Measurements from ENCODE around the gene PGAP2.
"Not testable (repeated sequence)": the region's sequence is repeated elsewhere in the genome, so short reads cannot be mapped to it uniquely, and the experiment has no call there.

The PGAP2 gene

DNA sequence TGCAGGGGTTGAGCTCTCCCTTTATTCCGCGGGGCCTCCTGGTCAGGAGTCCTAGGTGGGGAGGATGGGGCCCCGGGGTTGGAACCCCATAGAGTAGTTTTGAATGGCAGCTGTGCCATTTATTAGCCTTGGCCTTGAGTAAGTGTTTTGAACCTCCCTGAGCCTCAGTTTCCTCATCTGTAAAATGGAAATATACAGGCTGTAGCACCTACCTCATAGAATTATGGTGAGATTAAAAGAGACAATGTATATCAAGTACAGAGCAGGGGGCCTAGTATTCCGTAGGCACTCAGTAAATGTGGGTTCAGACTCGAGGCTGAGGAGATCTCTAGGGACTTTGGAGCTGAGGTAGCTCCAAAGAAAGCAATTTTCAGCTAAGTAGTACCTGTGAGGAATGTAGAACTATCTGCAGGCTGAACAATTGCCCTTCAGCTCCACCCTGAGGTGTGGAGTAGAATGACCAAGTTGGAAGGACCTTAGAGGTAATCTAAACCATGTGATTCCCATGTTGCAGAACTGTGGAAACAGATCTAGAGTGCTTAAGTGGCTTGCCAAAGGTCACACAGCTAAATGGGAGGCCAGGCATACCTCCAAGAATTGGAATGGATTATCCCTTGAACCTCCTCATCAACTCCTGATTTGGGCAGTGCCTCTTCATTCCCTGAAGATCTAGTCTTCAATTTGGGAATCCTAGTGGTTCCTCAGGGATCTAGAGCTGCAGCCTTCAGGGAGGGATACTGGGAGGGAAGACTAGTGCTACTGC is 682 bp downstream of the PGAP2 start:
- peak; percentile 50 for DNase-seq

DNA sequence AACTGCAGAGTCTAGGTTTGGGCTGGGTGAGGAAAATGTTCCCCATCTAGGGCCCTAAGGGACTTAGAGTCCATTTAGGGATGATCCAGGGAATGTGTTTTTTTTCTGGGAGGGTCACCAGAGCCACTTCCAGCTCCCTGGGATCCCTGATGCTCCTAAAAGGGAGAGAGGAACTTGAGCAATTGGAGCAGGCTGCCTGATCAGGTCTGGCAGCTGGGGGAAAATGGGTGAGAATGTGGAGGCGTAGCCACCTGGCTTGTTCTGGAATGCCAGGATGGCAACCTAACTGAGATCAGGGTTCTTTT is 1.2 kb downstream of the PGAP2 start:
- no peak for DNase-seq

DNA sequence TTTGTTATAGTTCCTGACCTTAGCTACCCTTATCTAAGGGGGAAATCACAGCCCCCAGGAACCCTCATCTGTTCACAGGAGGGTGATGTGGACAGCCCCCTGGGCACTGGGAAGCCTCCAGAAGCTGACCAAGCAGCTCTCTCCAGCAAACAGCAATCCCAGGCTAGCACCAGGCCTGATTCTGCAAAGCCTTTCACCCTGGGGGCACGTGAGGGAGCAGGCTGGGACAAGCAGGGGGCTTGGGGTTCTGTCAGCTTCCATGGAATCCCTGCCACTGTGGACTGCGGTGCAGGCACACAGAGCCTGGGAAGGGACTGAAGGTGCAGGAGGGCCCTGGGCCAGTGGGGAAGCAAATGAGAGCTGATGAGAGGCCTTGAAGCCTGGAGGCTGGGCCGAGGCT is 2.1 kb downstream of the PGAP2 start:
- DNase-seq, result no peak

DNA sequence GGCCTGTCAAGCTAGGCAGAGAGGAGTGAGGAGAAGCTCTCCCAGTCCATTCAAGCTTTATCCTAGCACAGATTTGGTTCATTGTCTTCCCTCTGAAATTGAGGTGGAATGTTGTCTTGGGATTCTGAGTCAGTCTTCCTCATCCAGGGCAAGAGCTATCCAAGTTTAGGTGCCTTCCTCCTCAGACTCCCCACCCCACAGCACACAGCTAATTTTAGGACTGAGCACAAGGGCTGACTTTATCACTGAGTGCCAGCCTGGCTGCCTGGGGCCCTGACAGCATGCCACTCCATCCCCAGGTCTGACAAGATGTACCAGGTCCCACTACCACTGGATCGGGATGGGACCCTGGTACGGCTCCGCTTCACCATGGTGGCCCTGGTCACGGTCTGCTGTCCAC is 2.6 kb downstream of the PGAP2 start:
- no peak for DNase-seq

DNA sequence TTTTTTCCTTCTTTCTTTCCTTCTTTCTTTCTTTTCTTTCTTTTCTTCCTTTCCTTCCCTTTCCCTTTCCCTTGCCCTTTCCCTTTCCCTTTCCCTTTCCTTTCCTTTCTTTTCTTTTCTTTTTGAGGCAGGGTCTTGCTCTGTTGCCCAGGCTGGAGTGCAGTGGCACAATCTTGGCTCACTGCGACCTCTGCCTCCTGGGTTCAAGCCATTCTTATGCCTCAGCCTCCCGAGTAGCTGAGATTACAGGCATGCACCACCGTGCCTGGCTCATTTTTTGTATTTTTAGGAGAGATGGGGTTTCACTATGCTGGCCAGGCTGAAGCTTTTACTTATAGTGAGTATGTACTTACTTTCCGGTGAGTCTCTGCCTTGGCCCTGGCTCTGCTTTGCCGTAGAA is 6.5 kb downstream of the PGAP2 start:
- DNase-seq, result not testable (repeated sequence)

DNA sequence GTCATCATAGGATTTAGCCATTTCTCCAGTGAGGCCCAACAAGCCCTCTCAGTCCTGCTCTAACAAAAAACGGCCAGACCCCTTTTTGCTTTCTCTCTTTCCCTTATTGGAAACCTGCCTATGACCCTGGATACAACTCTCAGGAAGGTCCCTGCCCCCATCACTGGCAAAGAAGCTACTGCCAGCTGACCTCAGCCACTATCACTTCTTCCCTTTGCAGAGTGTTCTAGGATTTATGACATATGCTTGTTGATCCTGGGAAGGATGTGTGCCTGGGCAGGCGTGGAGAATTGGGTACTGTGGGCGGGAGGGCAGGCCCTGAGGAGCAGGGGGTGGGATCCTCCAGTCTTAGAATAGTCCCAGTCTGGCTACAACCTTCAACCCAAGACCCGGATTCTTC is 7.5 kb downstream of the PGAP2 start:
- no peak for DNase-seq

DNA sequence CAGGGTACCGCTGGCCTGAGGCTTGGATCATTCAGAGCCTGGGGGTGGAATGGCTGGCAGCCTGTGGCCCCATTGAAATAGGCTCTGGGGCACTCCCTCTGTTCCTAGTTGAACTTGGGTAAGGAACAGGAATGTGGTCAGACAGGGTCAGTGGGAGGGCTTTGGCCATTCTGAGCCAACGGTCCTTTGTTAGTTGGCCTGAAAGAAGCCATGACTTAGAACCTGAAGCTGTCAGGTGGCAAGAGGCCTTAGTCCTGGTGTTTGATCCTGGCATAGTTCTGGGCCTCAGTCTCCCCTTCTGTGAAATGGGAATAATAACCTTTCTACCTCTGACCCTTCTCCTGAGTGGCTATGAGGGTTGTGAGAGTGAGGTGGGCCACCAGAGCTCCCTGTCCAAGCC is 8.3 kb downstream of the PGAP2 start:
- DNase-seq, result no peak

DNA sequence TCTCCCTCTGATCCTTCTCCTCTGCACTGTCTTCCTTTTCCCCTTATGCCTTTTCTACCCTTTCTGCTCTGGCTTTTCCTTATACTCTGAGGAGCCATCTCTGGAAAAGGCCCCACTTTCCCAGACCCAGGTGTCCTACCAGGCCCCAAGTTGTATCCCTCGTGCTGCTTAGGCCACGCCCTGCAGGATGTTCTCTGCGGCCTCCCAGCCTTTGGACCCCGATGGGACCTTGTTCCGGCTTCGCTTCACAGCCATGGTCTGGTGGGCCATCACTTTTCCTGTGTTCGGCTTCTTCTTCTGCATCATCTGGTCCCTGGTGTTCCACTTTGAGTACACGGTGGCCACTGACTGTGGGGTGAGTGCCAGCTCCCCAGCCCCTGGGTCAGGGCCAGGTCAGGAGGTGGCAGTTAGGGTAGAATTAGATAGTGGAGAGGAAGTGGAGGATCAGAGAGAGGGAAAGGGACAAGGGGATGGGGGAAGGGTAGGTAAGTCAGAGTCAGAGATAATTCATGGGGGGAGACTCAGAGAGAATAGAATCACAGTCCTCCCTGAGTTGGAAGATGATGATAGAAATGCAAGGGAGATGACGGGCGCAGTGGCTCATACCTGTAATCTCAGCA is 8.9 kb downstream of the PGAP2 start:
- DNase-seq, result no peak

DNA sequence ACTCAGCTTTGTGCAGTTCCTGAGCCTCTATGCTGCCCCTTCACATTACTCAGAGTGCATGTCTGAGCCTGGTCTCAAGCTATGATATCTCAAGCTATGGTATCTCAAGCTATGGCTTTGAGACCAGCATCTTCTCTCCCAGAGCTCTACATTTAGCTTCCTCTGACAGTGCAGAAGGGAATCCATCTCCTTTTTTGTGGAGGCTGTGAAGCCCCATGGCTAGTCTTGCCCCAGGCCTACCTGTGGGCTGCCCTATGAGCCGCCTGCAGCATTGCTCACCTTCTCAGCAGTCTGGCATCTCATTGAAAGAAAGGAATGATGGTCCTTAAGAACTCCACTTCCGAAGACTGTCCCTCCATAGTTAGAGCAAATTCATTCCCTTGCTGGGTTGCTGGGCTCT is 12.6 kb downstream of the PGAP2 start:
- DNase-seq, result no peak

DNA sequence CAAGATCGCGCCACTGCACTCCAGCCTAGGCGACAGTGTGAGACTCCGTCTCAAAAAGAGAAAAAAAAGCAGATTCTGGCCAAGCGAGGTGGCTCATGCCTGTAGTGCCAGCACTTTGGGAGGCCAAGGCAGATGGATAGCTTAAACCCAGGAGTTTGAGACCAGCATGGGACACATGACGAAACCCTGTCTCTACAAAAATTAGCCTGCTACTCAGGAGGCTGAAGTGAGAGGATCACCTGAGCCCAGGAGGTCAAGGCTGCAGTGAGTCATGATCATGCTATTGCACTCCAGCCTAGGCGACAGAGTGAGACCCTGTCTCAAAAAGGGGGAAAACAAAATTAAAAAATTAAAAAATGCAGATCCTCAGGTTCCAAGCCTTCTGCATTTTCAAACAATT is 14.0 kb downstream of the PGAP2 start:
- DNase-seq, result no peak

DNA sequence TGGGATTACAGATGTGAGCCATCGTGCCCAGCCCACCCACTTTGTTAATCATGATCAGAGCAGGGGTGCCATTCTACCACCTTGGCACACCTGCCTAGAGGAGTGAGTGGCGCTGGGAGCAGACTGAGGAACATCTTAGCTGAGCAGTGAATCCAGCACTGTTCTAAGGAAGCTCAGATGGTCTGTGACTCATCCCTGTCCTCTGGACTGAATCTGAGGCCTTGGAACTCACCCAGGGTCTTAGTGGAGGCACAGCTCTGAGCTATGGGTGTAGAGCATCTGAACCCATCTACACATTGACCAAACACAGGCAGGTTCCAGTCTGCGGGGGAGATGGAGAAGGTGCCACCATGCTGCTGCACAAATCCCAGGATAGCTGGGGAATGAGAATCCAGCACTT is 14.9 kb downstream of the PGAP2 start:
- no peak for DNase-seq

DNA sequence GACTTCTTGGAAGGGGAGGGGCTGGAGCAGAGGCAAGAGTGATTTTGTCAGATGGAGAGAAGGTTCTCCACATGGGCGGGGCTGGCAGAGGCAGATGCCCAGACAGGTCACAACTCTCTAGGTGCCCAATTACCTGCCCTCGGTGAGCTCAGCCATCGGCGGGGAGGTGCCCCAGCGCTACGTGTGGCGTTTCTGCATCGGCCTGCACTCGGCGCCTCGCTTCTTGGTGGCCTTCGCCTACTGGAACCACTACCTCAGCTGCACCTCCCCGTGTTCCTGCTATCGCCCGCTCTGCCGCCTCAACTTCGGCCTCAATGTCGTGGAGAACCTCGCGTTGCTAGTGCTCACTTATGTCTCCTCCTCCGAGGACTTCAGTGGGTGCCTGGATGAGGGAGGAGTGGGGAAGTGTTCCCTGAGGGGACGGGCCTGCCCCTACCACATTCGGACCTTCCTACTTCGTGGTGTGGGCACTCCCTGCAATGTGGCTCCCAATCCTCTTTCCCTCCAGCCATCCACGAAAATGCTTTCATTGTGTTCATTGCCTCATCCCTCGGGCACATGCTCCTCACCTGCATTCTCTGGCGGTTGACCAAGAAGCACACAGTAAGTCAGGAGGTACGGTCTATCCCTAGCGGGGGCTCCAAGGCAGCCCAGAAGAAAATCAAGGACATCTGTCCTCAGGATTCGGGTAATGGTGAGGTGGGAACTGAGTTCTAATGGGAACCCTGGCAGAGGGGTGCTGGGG is 15.6 kb downstream of the PGAP2 start:
- DNase-seq, result no peak

DNA sequence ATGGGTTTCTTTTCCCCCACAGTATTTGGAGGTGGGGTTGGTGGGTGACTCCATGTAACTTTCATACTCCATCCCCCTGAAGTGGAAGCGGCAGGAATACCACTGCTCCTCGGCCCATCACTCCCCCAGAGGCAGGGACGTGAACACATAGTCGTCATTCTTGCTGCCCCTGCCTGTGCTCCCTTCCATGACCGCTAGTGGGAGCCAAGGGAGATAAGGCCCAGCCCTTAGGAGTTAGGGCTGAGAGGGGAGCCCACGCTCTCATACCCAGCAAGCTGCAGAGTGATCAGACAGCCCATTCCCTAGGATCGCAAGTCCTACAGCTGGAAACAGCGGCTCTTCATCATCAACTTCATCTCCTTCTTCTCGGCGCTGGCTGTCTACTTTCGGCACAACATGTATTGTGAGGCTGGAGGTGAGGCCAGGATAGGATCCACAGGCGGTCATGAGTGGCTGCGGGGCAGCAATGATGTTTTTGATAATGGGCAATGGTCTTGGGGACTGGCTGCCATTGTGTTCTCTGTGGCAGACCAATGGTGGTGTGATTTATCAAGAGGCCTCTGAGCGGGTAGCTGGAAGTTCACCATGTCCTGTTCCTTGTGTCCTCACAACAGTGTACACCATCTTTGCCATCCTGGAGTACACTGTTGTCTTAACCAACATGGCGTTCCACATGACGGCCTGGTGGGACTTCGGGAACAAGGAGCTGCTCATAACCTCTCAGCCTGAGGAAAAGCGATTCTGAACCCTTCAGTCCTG is 16.5 kb downstream of the PGAP2 start:
- peak; percentile 92 for DNase-seq

DNA sequence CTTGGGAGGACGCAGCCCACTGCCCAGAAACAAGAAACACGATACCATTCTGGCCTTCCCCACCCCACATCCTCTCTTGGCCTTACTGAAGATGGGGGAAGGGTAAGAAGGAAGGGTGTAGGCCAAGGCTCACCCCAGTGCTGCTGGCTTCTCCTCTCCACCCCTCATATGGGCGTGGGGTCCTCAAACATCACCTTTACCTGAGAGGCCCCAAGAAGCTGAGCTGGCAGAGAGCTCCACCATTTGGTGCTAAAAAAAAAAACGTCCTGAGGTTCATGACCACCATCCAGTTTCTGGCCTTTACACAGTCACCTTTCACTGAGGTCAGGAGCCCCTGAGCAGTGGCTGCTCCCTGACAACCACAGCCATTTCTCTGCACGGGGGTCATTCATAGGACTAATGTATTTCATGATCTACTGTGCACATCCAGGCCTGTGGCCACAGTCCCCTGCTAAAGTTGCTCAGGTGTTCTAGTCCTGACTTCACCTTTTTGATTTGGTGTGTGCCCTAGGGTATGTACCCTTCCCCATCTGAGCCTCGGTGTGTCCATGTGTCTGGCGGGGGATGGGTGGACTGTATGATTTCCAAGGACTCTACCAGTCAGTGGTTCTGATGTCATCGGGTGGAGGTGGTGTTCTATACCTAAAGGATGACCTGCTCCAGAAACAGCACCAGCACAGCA is 17.3 kb downstream of the PGAP2 start:
- no peak for DNase-seq

DNA sequence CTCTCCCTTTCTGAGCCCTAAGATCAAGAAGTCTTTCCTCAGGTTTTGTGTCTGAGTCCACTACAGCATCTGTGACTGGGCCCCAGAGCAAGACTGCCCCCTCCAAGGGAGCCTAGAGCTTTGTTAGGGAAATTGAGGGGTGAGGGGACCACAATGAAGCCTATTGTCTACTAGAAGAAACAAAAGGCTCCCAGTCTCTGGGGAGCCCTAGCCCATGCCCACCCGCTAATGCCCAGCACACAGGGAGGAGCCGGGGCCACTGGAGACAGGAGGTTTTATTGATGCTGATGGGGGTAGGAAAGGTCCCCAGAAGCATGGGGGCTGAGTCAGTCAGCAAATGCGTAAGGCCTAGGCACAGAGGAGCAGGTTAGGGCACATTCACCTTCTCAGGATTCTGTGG is 18.4 kb downstream of the PGAP2 start:
- DNase-seq, result no peak

DNA sequence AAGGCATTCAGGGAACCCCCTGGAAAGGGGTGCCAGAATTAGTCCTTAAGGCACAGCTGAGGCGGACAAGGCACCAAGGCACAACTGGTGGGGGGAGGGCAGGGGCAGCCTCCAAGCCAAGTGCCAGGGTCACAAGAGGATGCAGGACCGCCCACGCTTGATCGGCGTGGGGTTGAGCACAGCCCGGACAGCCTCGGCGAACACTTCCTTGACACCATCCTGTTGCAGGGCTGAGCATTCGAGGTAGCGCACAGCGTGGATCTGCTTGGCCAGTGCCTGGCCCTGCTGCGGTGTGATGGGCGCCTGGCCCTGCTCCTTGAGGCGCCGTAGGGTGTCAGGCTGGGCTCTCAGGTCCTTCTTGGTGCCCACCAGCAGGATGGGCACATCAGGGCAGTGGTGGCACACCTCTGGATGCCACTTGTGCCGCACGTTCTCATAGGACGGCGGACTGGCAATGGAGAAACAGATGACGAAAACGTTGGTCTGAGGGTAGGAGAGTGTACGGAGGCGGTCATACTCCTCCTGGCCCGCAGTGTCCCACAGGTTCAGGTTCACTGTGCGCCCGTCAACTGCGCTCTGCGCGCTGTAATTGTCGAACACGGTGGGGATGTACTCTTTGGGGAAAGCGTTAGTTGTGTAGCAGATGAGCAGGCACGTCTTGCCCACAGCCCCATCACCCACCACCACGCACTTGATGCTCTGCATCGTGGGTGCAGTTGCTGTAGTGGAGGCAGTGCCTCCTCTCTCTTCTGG is 19.2 kb downstream of the PGAP2 start:
- no peak for DNase-seq

DNA sequence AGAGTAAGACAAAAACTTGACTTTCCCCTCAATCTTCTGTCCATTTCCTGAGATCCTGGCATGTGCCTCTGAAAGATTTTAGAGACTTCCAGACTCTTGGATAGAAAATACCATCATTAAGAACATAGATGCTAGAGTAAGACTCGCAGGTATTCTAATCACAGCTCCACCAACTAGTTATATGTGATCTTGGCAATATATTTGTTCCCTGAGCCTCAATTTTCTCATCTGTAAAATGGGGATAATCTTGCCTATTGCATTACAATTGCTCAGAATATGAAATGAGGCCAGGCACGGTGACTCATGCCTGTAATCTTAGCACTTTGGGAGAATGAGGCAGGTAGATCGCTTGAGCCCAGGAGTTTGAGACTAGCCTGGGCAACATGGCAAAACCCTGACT is 21.7 kb downstream of the PGAP2 start:
- DNase-seq, result no peak

DNA sequence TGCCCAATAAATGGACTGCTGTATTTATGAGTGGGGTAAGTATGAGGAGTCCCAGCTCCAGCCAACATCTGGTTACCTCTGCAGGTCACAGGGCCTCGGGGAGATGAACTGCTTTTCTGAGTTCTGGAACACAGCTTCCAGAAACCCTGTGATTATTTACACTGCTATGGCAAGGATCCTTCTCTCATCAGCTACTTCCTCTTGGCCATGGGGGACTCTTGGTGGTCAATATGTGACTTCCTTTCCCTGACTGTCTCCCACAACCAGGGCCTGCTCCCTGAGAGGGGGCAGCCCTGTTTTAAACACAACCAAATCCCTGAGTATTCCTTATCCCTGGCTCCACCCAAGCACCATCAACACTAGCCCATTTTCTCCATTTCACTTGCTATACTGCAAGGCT is 22.4 kb downstream of the PGAP2 start:
- peak; percentile 3 for DNase-seq

DNA sequence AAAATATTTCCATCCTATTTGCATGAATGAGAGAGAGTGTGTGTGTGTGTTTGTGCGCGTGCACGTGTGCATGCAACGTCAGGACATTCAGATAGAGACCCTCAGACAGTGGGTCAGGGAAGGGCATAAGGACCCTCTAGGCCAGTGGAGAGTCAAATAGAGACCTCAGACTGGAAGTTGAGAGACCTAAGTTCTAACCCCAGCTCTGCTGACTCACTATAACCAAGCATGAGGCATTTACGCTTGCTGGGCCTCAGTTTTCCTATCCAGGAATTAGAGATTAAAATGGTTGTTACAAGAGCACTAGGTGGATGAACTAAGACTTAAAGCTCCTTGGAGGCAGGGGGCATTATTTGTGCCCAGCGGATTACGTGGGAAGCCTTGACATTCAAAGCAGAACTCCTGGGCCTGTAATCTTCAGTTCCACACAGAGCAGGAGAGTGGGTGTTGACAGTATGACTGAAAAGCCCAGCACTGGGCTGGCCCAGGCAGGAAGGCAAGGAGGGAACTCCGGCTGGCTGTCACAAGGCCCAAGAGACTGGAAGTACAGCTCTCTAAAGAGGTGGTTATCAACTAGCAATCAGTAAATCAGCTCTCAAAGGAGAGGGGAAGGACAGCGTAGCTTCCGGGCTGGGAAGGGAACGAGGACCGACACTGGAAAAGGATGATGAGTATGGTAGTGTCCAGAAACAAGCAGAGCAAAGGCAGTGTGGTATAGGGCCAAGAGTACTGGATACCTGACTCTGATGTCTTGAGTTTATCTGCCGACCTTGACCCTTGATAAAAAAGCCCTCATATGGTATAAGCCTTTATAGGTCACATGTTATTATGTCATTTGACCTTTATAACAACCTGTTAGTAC is 23.2 kb downstream of the PGAP2 start:
- DNase-seq, result no peak

DNA sequence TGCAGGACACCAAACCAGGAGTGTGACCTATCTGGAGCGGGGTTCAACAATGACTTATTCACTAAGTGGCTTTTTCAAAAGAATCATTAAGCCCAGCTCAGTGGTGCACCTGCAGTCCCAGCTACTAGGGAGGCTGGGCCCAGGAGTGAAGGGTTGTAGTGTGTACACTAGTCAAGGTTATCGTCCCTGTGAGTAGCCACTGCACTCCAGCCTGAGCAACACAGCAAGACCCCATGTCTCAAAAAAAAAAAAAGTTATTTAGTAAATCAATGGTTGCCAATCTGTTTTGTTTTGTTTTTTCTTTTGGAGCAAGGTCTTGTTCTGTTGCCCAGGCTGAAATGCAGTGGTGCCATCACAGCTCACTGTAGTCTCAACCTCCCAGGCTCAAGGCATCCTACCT is 24.5 kb downstream of the PGAP2 start:
- DNase-seq, result no peak

DNA sequence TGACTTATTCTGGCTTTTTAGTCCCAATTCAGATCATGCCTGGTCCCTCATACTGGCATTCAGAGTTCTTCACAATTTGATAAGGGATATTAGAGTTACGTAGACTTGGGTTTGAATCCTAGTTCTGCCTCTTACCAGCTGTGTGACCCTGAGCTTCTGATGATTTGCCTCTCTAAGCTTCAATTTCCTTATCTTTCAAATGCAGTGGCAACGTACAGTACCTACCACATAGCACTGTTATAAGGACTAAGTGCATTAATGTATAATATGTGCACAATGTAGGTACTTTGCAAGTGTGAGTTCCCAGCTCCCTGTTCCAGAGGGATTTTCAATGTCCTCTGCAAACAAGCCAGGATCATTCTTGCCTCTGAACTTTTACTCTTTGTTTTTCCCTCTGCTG is 25.1 kb downstream of the PGAP2 start:
- no peak for DNase-seq

DNA sequence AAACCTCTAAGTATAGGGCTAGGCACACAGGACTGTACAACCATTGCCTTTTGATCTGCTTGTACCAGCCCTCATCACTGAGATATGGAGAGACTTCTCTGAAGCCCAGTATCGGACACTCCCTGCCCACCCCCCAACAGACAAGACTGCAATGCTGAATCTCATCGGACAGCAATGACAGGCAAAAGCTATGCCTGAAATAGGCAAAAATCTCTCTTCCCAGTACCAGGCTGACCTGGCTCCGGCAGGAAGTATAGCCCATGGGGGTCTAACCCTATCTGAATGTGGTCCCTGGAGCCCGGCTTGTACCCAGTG is 25.9 kb downstream of the PGAP2 start:
- DNase-seq, result no peak
